BLaER1 treated with 17β-estradiol and CSF1 and Interleukin-3, amounts not matched to agents 10 nM and 100 nM (cell line): ENCODE measurements around the gene RNF227.

ENCODE experiments used
- H3K27ac ChIP-seq, 11 experiments: shearing (Covaris generic); formaldehyde crosslinking; 2 replicates each; pipeline ENCODE4 v1.8.1; 2022
- H3K27me3 ChIP-seq, 11 experiments: shearing (Covaris generic); formaldehyde crosslinking; 2 replicates each; pipeline ENCODE4 v1.8.1; 2022
- H3K36me3 ChIP-seq, 11 experiments: shearing (Covaris generic); formaldehyde crosslinking; 2 replicates each; pipeline ENCODE4 v1.8.1; 2022
- H3K4me1 ChIP-seq, 10 experiments: shearing (Covaris generic); formaldehyde crosslinking; 2 replicates each; pipeline ENCODE4 v1.8.1; 2022
- H3K4me2 ChIP-seq, 11 experiments: shearing (Covaris generic); formaldehyde crosslinking; 2 replicates each; pipeline ENCODE4 v1.8.1; 2022
- H3K4me3 ChIP-seq, 10 experiments: shearing (Covaris generic); formaldehyde crosslinking; 2 replicates each; pipeline ENCODE4 v1.8.1; 2022
- H3K9ac ChIP-seq, 11 experiments: shearing (Covaris generic); formaldehyde crosslinking; 2 replicates each; pipeline ENCODE4 v1.8.1; 2022
- H3K9me3 ChIP-seq, 11 experiments: shearing (Covaris generic); formaldehyde crosslinking; replicated peaks in 1 of 11; 2 replicates each; pipeline ENCODE4 v1.8.1; 2022
- H4K20me1 ChIP-seq, 11 experiments: shearing (Covaris generic); formaldehyde crosslinking; 2 replicates each; pipeline ENCODE4 v1.8.1; 2022
- Cebpa-rat ChIP-seq, 11 experiments: shearing (Covaris generic); IDR thresholded peaks; 2 replicates each; pipeline ENCODE4 v1.8.1; 2022

RNF227 gene

GRCh38 chr17:7883781-7884386 is 32.2 kb downstream of the RNF227 start:
- H3K36me3 ChIP-seq = peaks cover 0 to 24% (median 5%) of the 10 kb centered on the region in 11 experiments; a peak in 11 of 22 replicates
- peaks cover 0 to 13% (median 12%) of the 10 kb centered on the region in 11 experiments; a peak in 17 of 22 replicates for H4K20me1 ChIP-seq
- no peaks in the 10 kb centered on the region for H3K27me3 ChIP-seq
- H3K9me3 ChIP-seq = no peaks in the 10 kb centered on the region
- peak overlapping the region; percentile 75 to 96 (median 81) for H3K9ac ChIP-seq
- peak overlapping the region; percentile 38 to 97 (median 57) for H3K4me3 ChIP-seq
- H3K4me2 ChIP-seq = peak overlapping the region; percentile 63 to 95 (median 83)
- peaks cover 56 to 65% (median 59%) of the 10 kb centered on the region in 10 experiments for H3K4me1 ChIP-seq
- H3K27ac ChIP-seq = peak overlapping the region; percentile 66 to 98 (median 88); a peak in 21 of 22 replicates
- no peak for TF ChIP-seq Cebpa-rat (IDR thresholded peaks at IDR 0.05)

- H3K4me1 ChIP-seq = peaks cover 45 to 53% (median 49%) of the 10 kb centered on the region in 10 experiments
- peaks cover 0 to under 1% (median 0%) of the 10 kb centered on the region in 11 experiments; a peak in 3 of 22 replicates for H4K20me1 ChIP-seq
- peak overlapping the region; percentile 63 to 95 (median 83) for H3K4me2 ChIP-seq
- no peak for TF ChIP-seq Cebpa-rat (IDR thresholded peaks at IDR 0.05)
- peak overlapping the region in 3 of 11 experiments; percentile 4 to 92 (median 80); a peak in 2 of 22 replicates for H3K9ac ChIP-seq
- H3K36me3 ChIP-seq = peaks cover 0 to 32% (median 9%) of the 10 kb centered on the region in 11 experiments; a peak in 14 of 22 replicates
- peak overlapping the region in 8 of 11 experiments; percentile 82 to 98 (median 92); a peak in 8 of 22 replicates for H3K27ac ChIP-seq
- no peak overlapping the region for H3K4me3 ChIP-seq
- H3K27me3 ChIP-seq = no peaks in the 10 kb centered on the region
- H3K9me3 ChIP-seq = no peaks in the 10 kb centered on the region
Observed at GRCh38 chr17:7882629-7883028, 33.5 kb downstream of the RNF227 start.

- peak overlapping the region in 4 of 10 experiments; percentile 2 to 34 (median 28); a peak in 3 of 20 replicates for H3K4me3 ChIP-seq
- no peak for TF ChIP-seq Cebpa-rat (IDR thresholded peaks at IDR 0.05)
- no peaks in the 10 kb centered on the region for H3K27me3 ChIP-seq
- H3K4me2 ChIP-seq = peak overlapping the region; percentile 63 to 95 (median 83)
- H3K4me1 ChIP-seq = peaks cover 45 to 57% (median 50%) of the 10 kb centered on the region in 10 experiments
- no peaks in the 10 kb centered on the region for H3K9me3 ChIP-seq
- peaks cover 0 to 37% (median 12%) of the 10 kb centered on the region in 11 experiments; a peak in 14 of 22 replicates for H3K36me3 ChIP-seq
- no peaks in the 10 kb centered on the region; a peak in 1 of 22 replicates for H4K20me1 ChIP-seq
- H3K27ac ChIP-seq = peak overlapping the region in 9 of 11 experiments; percentile 4 to 98 (median 68); a peak in 13 of 22 replicates
- H3K9ac ChIP-seq = peak overlapping the region in 9 of 11 experiments; percentile 11 to 62 (median 43); a peak in 12 of 22 replicates
Observed at GRCh38 chr17:7882068-7882467, 34.0 kb downstream of the RNF227 start.

- TF ChIP-seq Cebpa-rat (IDR thresholded peaks at IDR 0.05) = no peak
- Histone ChIP-seq H3K27ac (peak overlapping the region in 10 of 11 experiments; percentile 3 to 98 (median 63); a peak in 17 of 22 replicates), H3K4me1 (peaks cover 46 to 63% (median 48%) of the 10 kb centered on the region in 10 experiments), H3K9ac (peak overlapping the region; percentile 10 to 62 (median 41); a peak in 16 of 22 replicates), H3K36me3 (peaks cover 0 to 41% (median 12%) of the 10 kb centered on the region in 11 experiments; a peak in 14 of 22 replicates), H3K9me3 (no peaks in the 10 kb centered on the region), H3K4me2 (peak overlapping the region; percentile 63 to 95 (median 83)), H3K27me3 (no peaks in the 10 kb centered on the region), H3K4me3 (peak overlapping the region in 4 of 10 experiments; percentile 2 to 34 (median 28); a peak in 6 of 20 replicates), H4K20me1 (no peaks in the 10 kb centered on the region; a peak in 1 of 22 replicates)
Observed at GRCh38 chr17:7881276-7882054, 34.6 kb downstream of the RNF227 start.

GRCh38 chr17:7880076-7880868 is 35.8 kb downstream of the RNF227 start:
- peak overlapping the region in 8 of 11 experiments; percentile 28 to 98 (median 68); a peak in 18 of 22 replicates for H3K27ac ChIP-seq
- peak overlapping the region; percentile 5 to 62 (median 51); a peak in 16 of 22 replicates for H3K9ac ChIP-seq
- H3K4me2 ChIP-seq = peak overlapping the region; percentile 63 to 95 (median 83); a peak in 21 of 22 replicates
- H4K20me1 ChIP-seq = no peaks in the 10 kb centered on the region
- H3K9me3 ChIP-seq = no peaks in the 10 kb centered on the region
- TF ChIP-seq Cebpa-rat (IDR thresholded peaks at IDR 0.05) = no peak
- H3K27me3 ChIP-seq = no peaks in the 10 kb centered on the region
- peak overlapping the region in 3 of 10 experiments; percentile 7 to 34 (median 34); a peak in 5 of 20 replicates for H3K4me3 ChIP-seq
- peaks cover 7 to 53% (median 17%) of the 10 kb centered on the region in 11 experiments; a peak in 16 of 22 replicates for H3K36me3 ChIP-seq
- H3K4me1 ChIP-seq = peaks cover 46 to 72% (median 50%) of the 10 kb centered on the region in 10 experiments

GRCh38 chr17:7878234-7878633 is 37.9 kb downstream of the RNF227 start:
- H3K9ac ChIP-seq = no peak overlapping the region
- no peak overlapping the region for H3K4me2 ChIP-seq
- H3K4me1 ChIP-seq = peaks cover 36 to 83% (median 43%) of the 10 kb centered on the region in 10 experiments
- H4K20me1 ChIP-seq = no peaks in the 10 kb centered on the region; a peak in 1 of 22 replicates
- H3K9me3 ChIP-seq = no peaks in the 10 kb centered on the region
- no peak for TF ChIP-seq Cebpa-rat (IDR thresholded peaks at IDR 0.05)
- peaks cover 15 to 73% (median 27%) of the 10 kb centered on the region in 11 experiments; a peak in 20 of 22 replicates for H3K36me3 ChIP-seq
- H3K27me3 ChIP-seq = no peaks in the 10 kb centered on the region
- H3K27ac ChIP-seq = no peak overlapping the region
- H3K4me3 ChIP-seq = no peak overlapping the region

- Histone ChIP-seq H3K4me3 (no peak overlapping the region), H3K4me1 (peaks cover 13 to 63% (median 22%) of the 10 kb centered on the region in 10 experiments), H4K20me1 (no peaks in the 10 kb centered on the region; a peak in 1 of 22 replicates), H3K27me3 (no peaks in the 10 kb centered on the region), H3K4me2 (peak overlapping the region in 5 of 11 experiments; percentile 15 to 70 (median 48); a peak in 9 of 22 replicates), H3K9me3 (no peaks in the 10 kb centered on the region), H3K9ac (no peak overlapping the region), H3K36me3 (peaks cover 24 to 85% (median 45%) of the 10 kb centered on the region in 11 experiments), H3K27ac (0 out of 22 replicates have a peak overlapping the region, but pooled peaks of 1 of the 11 experiments have one; percentile 16)
- no peak for TF ChIP-seq Cebpa-rat (IDR thresholded peaks at IDR 0.05)
Observed at GRCh38 chr17:7875804-7876370, 40.2 kb downstream of the RNF227 start.
